Gastrocnemius medialis (tissue), 4 donors: Measurements from ENCODE around the gene TENM3. TPM values are rescaled to one million over a fixed set of nuclear protein-coding genes. Genes with fewer than 3 reads are reported as not detected.

ENCODE experiments used
- ATAC-seq, 2 donors: fragments of 150-250 bp; one replicate each; pipeline ENCODE4 v1.9.1; 2016
- DNase-seq, 2 donors: peaks; one replicate each; pipeline ENCODE4 v3.0.0-alpha.2; 2019
- H3K27ac ChIP-seq, 4 donors: fragments of 200-600 bp; sonication (generic); 1 replicate in 1 of 4; 2 replicates in 3 of 4; pipeline ENCODE4 v1.5.1; 2016 to 2018; ENCODE audit warnings: mild to moderate bottlenecking in 2 of 4, moderate library complexity in 1 of 4
- H3K27me3 ChIP-seq, 3 donors: fragments of 200-600 bp; sonication (generic) in 2 of 3; 1 replicate in 1 of 3; 2 replicates in 2 of 3; pipeline versions ENCODE4 v1.5.1 to v1.6.0; 2016 to 2019; ENCODE audit warnings: mild to moderate bottlenecking in 1 of 3, moderate library complexity in 1 of 3
- H3K36me3 ChIP-seq, 2 donors: fragments of 200-600 bp; sonication (generic) in 1 of 2; one replicate each; pipeline ENCODE4 v1.5.1; 2017 to 2018
- H3K4me1 ChIP-seq, 2 donors: fragments of 200-600 bp; sonication (generic) in 1 of 2; one replicate each; pipeline ENCODE4 v1.5.1; 2016 to 2017; ENCODE audit warnings: mild to moderate bottlenecking in 2 of 2
- H3K4me3 ChIP-seq, 4 donors: fragments of 200-600 bp; sonication (generic) in 3 of 4; 1 replicate in 1 of 4; 2 replicates in 3 of 4; pipeline ENCODE4 v1.5.1; 2016 to 2019; ENCODE audit warnings: mild to moderate bottlenecking in 2 of 4
- H3K9me3 ChIP-seq, 3 donors: fragments of 200-600 bp; sonication (generic) in 2 of 3; 1 replicate in 1 of 3; 2 replicates in 2 of 3; pipeline ENCODE4 v1.5.1; 2016 to 2019
- CTCF ChIP-seq, 5 experiments: fragments of 450-650 bp in 3 of 5; fragments of 200-600 bp in 2 of 5; sonication (generic) in 2 of 5; IDR thresholded peaks in 4 of 5; conservative IDR thresholded peaks in 1 of 5; 1 replicate in 4 of 5; 2 replicates in 1 of 5; pipeline ENCODE4 v1.5.1; 2016 to 2019; ENCODE audit warnings: antibody characterized with exemption in 5 of 5, mild to moderate bottlenecking in 3 of 5, moderate library complexity in 3 of 5
- POLR2A ChIP-seq, 2 donors: fragments of 450-650 bp; IDR thresholded peaks; one replicate each; pipeline ENCODE4 v1.6.1; 2017; ENCODE audit warnings: antibody characterized with exemption in 2 of 2, mild to moderate bottlenecking in 2 of 2, moderate library complexity in 2 of 2
- in situ Hi-C, 4 donors: fragments of 200-750 bp; cut with MboI; loops; one replicate each; pipeline versions ENCODE4 v1.15.0 to v1.8.0; 2017; ENCODE audit warnings: low sequenced_read_pairs in 4 of 4
- intact Hi-C: fragments of 100-400 bp; cut with DNase I; formaldehyde crosslinking; loops from one replicate; pipeline ENCODE4 v1.15.1; 2023; ENCODE audit warnings: low total_unique reads
- total RNA-seq, 4 donors: library from RNA; depleted of rRNA; stranded (reverse); fragments of >200 nt; gene quantifications; one replicate each; pipeline versions ENCODE4 v1.1.0 to v1.2.3, GENCODE V29; 2016

Gene TENM3
- total RNA-seq, 4 donors from 2014 or later: 8.3 to 16.2 (median 12.3) TPM

DNA sequence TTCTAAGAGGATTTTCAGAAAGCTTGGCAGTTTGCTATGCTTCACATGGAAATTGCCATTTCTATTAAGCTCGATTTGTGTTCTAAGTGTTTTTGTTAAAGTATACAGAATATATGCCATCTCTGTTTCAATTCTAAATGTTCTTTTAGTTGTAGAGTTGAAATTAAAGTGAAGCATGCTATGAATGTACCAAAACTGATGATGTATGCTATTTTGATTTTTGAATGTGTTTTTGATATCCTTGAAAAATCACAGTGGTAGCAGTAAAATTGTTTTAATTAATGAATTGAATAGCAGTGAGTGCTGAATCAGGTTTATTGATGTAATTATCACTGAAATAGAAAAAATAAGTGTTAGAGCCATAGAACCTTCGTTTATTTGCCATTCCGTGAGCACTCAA lies 110.9 kb downstream of the TENM3 start:
- Histone ChIP-seq H3K9me3 (no peaks in the 10 kb centered on the region), H3K27me3 (no peaks in the 10 kb centered on the region), H3K36me3 (no peaks in the 10 kb centered on the region), H3K4me1 (no peaks in the 10 kb centered on the region), H3K4me3 (no peak overlapping the region), H3K27ac (no peak overlapping the region)
- no peak for DNase-seq
- TF ChIP-seq CTCF (IDR thresholded peaks at IDR 0.05 in 4 of 5, conservative IDR thresholded peaks at IDR 0.05 in 1 of 5): no peak
- TF ChIP-seq POLR2A (IDR thresholded peaks at IDR 0.05): no peak
- intact Hi-C loops (no loop called here), in situ Hi-C loops (no loop called here)
- ATAC-seq: no peak

DNA sequence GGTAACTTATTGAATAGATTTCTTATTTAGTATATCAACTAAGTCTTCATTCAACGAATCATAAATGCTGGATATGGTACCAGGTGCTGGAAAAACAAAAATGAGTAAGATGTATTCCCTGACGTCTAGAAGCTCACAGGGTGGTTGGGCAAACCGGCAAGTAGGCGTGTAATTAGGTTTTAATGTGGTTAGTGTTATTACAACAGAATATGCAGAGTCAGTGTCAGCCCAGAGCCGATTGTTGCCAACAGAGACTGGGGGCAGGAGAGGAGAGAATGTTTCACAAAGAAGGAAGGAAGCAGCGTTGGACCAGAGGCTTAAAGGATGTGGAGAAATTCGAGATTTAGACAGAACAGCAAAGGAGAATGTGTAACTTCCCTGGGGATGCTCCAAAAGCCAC lies 111.7 kb downstream of the TENM3 start:
- Histone ChIP-seq H3K9me3 (no peaks in the 10 kb centered on the region), H3K27ac (no peak overlapping the region), H3K4me3 (no peak overlapping the region), H3K4me1 (no peaks in the 10 kb centered on the region), H3K36me3 (no peaks in the 10 kb centered on the region), H3K27me3 (no peaks in the 10 kb centered on the region)
- intact Hi-C loops: no loop called here
- DNase-seq: no peak
- no peak for ATAC-seq
- TF ChIP-seq POLR2A (IDR thresholded peaks at IDR 0.05): no peak
- TF ChIP-seq CTCF (IDR thresholded peaks at IDR 0.05 in 4 of 5, conservative IDR thresholded peaks at IDR 0.05 in 1 of 5): no peak
- in situ Hi-C loops: no loop called here

DNA sequence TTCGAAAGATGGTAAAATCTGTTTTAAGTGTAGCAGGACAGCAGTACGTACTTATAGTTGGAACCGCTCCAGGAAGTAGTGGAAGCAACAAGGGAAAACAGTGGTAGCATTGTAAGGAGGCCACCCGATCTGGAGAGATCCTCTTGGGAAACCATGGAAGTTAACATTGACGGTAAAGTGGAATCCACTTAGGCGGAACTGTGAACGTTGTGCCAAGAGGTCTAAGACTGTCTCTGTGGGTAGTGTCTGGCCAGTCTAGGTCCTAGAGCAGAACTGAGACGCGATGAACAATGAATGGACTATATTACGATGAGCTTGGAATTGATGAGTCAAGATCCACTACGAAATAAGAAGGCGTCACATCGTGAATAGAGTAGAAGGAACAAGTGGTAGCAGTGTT lies 124.0 kb downstream of the TENM3 start:
- no peak for ATAC-seq
- in situ Hi-C loops: no loop called here
- TF ChIP-seq POLR2A (IDR thresholded peaks at IDR 0.05) (no peak), CTCF (IDR thresholded peaks at IDR 0.05 in 4 of 5, conservative IDR thresholded peaks at IDR 0.05 in 1 of 5) (no peak)

GRCh38 chr4:182369211-182369610 lies 126.0 kb downstream of the TENM3 start:
- TF ChIP-seq CTCF (IDR thresholded peaks at IDR 0.05 in 4 of 5, conservative IDR thresholded peaks at IDR 0.05 in 1 of 5): no peak
- Histone ChIP-seq H3K36me3 (no peaks in the 10 kb centered on the region), H3K27me3 (peaks cover 0 to 3% (median 0%) of the 10 kb centered on the region in 3 donors), H3K9me3 (no peaks in the 10 kb centered on the region), H3K4me3 (no peak overlapping the region), H3K4me1 (no peaks in the 10 kb centered on the region), H3K27ac (no peak overlapping the region)
- intact Hi-C loops (no loop called here), in situ Hi-C loops (no loop called here)
- ATAC-seq (no peak), DNase-seq (no peak)

More for the DNA sequence above, 124.0 kb downstream of the TENM3 start:
- Histone ChIP-seq H3K4me3 (no peak overlapping the region), H3K27me3 (peaks cover 0 to 3% (median 0%) of the 10 kb centered on the region in 3 donors), H3K4me1 (no peaks in the 10 kb centered on the region), H3K27ac (no peak overlapping the region), H3K36me3 (no peaks in the 10 kb centered on the region), H3K9me3 (no peaks in the 10 kb centered on the region)
- DNase-seq: no peak
- intact Hi-C loops: no loop called here

- no peak overlapping the region for H3K4me3 ChIP-seq
- ATAC-seq: no peak
- intact Hi-C loops: no loop called here
- no peak for DNase-seq
- H3K9me3 ChIP-seq: no peaks in the 10 kb centered on the region
- H3K4me1 ChIP-seq: no peaks in the 10 kb centered on the region
- no peaks in the 10 kb centered on the region for H3K36me3 ChIP-seq
- H3K27ac ChIP-seq: no peak overlapping the region
- H3K27me3 ChIP-seq: peaks cover 0 to 3% (median 0%) of the 10 kb centered on the region in 3 donors
- in situ Hi-C loops: no loop called here
- TF ChIP-seq CTCF (IDR thresholded peaks at IDR 0.05 in 4 of 5, conservative IDR thresholded peaks at IDR 0.05 in 1 of 5) (no peak), POLR2A (IDR thresholded peaks at IDR 0.05) (no peak)
These were observed 127.3 kb downstream of the TENM3 start for GRCh38 chr4:182370491-182370890.
